ENCODE data around the gene POLD2. TPM values are rescaled to one million over a fixed set of nuclear protein-coding genes. Genes with fewer than 3 reads are reported as not detected.
A peak's percentile ranks its signal among the peaks of the same experiment; 100 is the strongest.

Gene POLD2
- total RNA-seq, 1 experiment from 2014 or later, result 131 TPM

GRCh38 chr7:44152971-44153947, 29.9 kb upstream of the POLD2 start:
- H2BK20ac ChIP-seq (ENCODE audit: low read depth, low read length, poor library complexity, severe bottlenecking), result no peak overlapping the region
- H4K8ac ChIP-seq (replicated peaks; ENCODE audit: insufficient read length, low read depth, low read length), result no peak overlapping the region
- no peaks in the 10 kb centered on the region for H3K23me2 ChIP-seq (ENCODE audit: insufficient read length, low read depth, low read length, poor library complexity, severe bottlenecking)
- H2BK5ac ChIP-seq (ENCODE audit: insufficient read length, low read length), result no peak overlapping the region
- no peaks in the 10 kb centered on the region for H3K27me3 ChIP-seq (ENCODE audit: insufficient read depth, low read length)
- H4K5ac ChIP-seq (ENCODE audit: insufficient read length, low read depth, low read length), result no peak overlapping the region
- H3K14ac ChIP-seq (ENCODE audit: insufficient read depth, low read length), result no peak overlapping the region
- no peak overlapping the region for H2BK120ac ChIP-seq (ENCODE audit: low read depth, low read length, poor library complexity, severe bottlenecking)
- no peak overlapping the region for H2BK15ac ChIP-seq (ENCODE audit: low read depth, low read length)
- no peak overlapping the region for H2BK12ac ChIP-seq (ENCODE audit: insufficient read length, low read depth, low read length)
- peaks cover 8% of the 10 kb centered on the region for H3K27me3 Mint-ChIP-seq (ENCODE audit: low read depth)
- H4K91ac ChIP-seq (ENCODE audit: insufficient read length, low read depth, low read length), result no peak overlapping the region
- no peak overlapping the region for H2AK5ac ChIP-seq (ENCODE audit: insufficient read length, low read length)
- H3K4ac ChIP-seq (ENCODE audit: low read depth, low read length), result no peak overlapping the region
- no peaks in the 10 kb centered on the region for H3K9me3 Mint-ChIP-seq
- H3T11ph ChIP-seq (ENCODE audit: low read length), result no peak overlapping the region
- no peak overlapping the region for H3K27ac Mint-ChIP-seq
- H3K4me1 ChIP-seq (ENCODE audit: insufficient read depth, low read length), result no peaks in the 10 kb centered on the region
- no CpG with 5 or more reads among the region's 22 CpGs for WGBS (ENCODE audit: extremely low coverage, insufficient read length, low lambda C conversion rate)
- DNase-seq, result no peak
- H3K4me3 Mint-ChIP-seq, result no peak overlapping the region
- H3K9ac ChIP-seq (ENCODE audit: extremely low read depth, insufficient read length, low read length), result no peak overlapping the region
- H3K36me3 Mint-ChIP-seq (ENCODE audit: insufficient read depth in 1 of 3, low read depth in 3 of 3), result no peaks in the 10 kb centered on the region
- H3K4me2 ChIP-seq (ENCODE audit: insufficient read depth, insufficient read length, low read length), result no peak overlapping the region
- no peaks in the 10 kb centered on the region for H3K79me1 ChIP-seq (ENCODE audit: insufficient read depth, low read depth, low read length, poor library complexity, severe bottlenecking)
- H3K79me2 ChIP-seq (ENCODE audit: insufficient read depth, low read length), result no peaks in the 10 kb centered on the region
- H3K4me1 Mint-ChIP-seq, result peaks cover 3 to 7% of the 10 kb centered on the region in 2 experiments; a peak in 2 of 4 replicates
- no peak overlapping the region for H2AFZ ChIP-seq (ENCODE audit: low read length)
- H3K9me3 ChIP-seq (ENCODE audit: control insufficient read depth, low read depth, low read length), result no peaks in the 10 kb centered on the region
- TF ChIP-seq CTCF (conservative IDR thresholded peaks at IDR 0.05), result peak; percentile 29; the same call in 2 of the 3 replicates
- no peaks in the 10 kb centered on the region for H4K20me1 ChIP-seq (ENCODE audit: control insufficient read depth, insufficient read depth, insufficient read length)
- no peak overlapping the region for H3K56ac ChIP-seq (ENCODE audit: insufficient read length, low read depth, low read length)
- no peak overlapping the region for H3K23ac ChIP-seq (ENCODE audit: insufficient read length, low read depth, low read length)
- H3K18ac ChIP-seq (ENCODE audit: insufficient read length, low read depth, low read length), result no peak overlapping the region
- H3K27ac ChIP-seq (ENCODE audit: insufficient read length, low read depth, low read length), result no peak overlapping the region
